CD4-positive, alpha-beta T cell treated with Interleukin-4 for 1 hour (primary cell): ENCODE results near the gene CADPS2.
"Not testable (repeated sequence)": the region's sequence is repeated elsewhere in the genome, so short reads cannot be mapped to it uniquely, and the experiment has no call there.

Source experiments
- DNase-seq, 2 donors: peaks; one replicate each; pipeline ENCODE4 v3.0.0-alpha.2; 2020 to 2022

CADPS2 gene

DNA sequence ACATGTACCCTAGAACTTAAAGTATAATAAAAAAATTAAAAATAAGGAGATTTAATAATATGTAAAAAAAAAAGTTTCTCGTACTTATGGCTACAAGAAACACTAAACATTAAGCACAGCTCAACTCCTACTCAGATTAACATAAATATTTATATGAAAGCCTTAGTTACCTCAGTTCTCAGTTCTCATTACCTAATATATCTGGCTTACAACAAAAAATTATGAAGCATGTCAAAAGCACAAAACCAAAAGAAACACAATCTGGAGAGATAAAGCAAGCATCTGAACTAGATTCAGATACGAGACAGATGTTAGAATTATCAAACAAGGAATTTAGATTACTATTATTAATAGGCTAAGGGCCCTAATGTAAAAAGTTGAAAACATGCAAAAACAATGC, 227.4 kb downstream of the CADPS2 start:
- DNase-seq: no peak

DNA sequence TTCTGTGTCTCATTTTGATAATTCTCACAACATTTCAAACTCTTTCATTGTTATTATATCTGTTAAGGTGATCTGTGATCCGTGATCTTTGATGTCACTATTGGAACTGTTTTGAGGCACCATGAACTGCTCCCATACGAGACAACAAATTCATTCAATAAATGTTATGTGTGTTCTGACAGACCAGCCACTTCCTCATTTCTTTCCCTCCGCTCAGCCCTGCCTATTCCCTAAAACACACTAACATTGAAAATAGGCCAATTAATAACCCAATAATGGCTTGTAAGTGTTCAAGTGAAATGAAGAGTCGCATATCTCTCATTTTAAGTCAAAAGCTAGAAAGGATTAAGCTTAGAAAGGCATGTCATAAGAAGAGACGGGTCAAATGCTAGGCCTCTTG, 232.6 kb downstream of the CADPS2 start:
- DNase-seq: no peak

DNA sequence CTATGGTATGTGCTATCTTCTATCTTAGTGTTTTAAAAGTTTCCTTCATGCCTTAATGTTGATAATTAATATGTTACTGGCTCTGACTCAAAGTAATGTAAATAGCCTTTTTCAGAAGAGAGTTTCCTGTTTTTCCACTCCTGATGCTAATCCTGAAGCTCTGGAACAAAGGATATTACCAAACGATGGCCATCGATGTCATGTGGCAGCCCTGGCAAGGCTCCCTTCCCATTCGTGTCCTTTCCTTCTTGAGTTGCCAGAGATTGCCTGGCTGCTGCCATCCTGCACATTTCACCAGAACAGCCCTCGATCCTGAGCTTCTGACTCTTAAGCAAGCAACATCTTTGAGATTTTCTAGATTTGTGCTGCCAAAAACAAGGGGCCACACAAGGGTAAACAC, 233.4 kb downstream of the CADPS2 start:
- DNase-seq: no peak

DNA sequence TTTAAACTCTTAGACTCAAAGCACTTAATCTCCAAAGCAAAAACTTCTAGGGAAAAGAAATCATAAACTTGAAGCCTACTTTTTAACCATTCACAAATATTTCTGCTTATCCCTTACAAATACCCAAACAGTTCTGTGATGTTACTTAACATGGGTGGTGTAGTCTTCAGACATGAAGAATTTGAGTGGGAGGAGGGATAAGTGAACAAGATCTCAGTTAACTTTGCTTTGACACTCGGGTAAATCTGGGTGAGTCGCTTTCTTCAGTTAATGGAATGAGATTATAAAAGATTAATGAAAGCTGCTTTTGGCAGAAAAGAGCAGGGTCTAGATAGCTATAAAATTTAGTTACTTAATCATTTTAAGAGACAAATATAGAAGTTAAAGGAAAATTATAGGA, 234.8 kb downstream of the CADPS2 start:
- DNase-seq: no peak

DNA sequence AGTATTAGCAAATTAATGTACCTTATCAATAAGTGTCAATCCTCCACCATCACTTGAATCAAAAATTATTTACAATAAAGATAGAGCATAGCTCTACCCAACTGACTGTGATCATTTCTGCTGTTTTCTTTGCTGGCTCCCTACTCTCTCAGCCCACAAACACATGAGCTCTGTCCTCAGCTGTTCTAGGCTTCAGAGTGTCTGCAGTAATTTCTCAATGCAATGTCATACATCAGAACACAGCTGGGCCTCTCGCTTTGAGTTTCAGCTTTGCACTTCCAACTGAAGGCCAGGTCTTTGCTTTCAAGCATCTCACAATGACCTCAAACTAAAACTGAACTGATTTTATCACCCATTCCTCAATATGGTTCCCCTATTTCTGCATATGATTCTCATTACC, 243.0 kb downstream of the CADPS2 start:
- no peak for DNase-seq

DNA sequence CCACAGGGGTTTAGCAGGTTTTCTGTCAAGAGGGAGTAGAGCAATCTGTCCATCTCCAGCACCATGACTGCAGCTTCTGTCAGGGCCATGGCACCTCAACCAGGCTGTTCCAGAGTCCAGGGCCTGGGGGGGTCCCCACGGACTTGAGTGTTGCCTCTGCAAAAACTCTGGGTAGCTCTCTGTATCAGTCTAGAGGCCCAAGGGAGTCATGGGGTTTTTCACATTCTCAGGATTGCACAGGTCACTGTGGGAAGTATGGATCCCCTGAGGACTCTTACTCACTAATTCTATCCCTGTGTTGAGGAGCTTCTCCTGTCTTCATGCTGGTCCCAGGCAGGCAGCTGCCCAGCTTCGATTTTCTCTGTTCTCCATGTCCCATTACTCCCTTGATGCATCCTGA, 247.8 kb downstream of the CADPS2 start:
- no peak for DNase-seq

DNA sequence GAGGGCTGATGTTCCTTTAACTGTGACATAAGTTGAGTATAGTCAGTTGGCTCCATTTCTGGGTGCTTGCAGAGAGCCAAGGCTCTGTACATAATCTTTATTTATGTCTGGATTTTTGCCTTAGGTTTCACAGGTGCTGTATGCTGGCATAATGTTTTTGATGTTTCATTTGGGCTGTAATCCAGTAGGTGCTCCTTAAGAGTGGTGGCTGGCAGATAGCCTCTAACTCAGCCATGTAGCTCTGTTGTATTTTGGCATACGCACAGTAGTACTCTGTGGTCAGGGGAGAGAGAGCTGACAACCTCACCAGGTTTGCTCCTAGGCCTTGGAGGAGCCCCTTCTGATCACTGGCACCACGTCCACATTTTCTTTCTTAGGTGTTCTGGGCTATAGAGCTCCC, 248.5 kb downstream of the CADPS2 start:
- DNase-seq: no peak

DNA sequence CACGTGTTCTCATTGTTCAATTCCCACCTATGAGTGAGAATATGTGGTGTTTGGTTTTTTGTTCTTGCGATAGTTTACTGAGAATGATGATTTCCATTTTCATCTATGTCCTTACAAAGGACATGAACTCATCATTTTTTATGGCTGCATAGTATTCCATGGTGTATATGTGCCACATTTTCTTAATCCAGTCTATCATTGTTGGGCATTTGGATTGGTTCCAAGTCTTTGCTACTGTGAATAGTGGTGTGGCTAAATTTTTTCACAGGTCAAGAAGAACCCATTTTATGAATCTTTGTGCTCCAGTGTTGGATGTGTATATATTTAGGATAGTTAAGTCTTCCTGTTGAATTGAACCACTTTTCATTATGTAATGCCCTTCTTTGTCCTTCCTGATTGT, 250.8 kb downstream of the CADPS2 start:
- DNase-seq: not testable (repeated sequence)

DNA sequence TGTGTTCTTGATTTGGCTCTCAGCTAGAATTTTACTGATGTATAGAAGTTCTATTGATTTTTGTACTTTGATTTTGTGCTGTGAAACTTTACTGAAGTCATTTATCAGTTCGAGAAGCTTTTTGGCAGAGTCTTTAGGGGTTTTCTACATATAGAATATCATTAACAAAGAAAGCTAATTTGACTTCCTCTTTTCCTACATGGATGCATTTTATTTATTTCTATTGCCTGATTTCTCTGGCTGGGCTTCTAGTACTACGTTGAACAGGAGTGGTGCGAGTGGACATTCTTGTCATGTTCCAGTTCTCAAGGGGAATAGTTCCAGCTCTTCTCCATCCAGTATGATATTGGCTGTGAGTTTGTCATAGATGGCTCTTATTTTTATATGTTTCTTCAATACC, 252.8 kb downstream of the CADPS2 start:
- DNase-seq: no peak

DNA sequence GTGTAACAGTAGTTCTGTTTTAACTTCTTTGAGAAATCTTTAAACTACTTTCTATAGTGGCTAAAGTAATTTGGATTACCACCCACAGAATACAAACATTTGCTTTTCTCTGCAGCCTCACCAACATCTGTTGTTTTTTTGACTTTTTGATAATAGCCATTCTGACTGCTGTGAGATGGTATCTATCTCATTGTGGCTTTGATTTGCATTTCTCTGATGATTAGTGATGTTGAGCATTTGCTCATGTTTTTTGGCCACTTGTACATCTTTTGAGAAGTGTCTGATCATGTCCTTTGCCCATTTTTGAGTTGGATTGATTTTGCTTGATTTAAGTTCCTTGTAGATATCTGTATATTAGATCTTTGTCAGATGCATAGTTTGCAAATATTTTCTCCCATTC, 254.0 kb downstream of the CADPS2 start:
- no peak for DNase-seq

DNA sequence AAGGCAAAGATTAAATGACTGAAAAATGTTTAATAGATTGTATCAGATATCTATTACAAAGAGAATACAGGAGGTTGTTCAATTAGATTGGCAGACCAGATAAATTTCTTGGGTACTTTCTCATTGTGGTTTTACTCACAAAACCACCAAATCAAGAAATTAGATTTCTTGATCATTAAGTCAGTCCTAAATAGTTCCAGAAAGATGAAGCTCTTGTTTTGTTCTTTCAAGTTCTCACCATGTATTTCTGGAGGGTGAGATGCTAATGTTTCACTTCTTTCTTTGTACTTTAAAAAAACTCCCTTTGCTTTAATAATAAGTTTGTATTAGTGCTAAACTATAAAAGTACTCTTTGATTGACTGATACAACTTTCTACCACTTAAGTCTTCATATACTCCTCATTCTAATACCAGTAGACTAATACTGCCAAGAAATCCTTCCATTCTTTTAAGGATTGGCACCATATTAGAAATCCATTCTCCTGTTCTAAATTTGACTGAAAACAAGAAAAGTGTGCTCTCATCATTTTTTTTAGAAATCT, 256.8 kb downstream of the CADPS2 start:
- DNase-seq: no peak

DNA sequence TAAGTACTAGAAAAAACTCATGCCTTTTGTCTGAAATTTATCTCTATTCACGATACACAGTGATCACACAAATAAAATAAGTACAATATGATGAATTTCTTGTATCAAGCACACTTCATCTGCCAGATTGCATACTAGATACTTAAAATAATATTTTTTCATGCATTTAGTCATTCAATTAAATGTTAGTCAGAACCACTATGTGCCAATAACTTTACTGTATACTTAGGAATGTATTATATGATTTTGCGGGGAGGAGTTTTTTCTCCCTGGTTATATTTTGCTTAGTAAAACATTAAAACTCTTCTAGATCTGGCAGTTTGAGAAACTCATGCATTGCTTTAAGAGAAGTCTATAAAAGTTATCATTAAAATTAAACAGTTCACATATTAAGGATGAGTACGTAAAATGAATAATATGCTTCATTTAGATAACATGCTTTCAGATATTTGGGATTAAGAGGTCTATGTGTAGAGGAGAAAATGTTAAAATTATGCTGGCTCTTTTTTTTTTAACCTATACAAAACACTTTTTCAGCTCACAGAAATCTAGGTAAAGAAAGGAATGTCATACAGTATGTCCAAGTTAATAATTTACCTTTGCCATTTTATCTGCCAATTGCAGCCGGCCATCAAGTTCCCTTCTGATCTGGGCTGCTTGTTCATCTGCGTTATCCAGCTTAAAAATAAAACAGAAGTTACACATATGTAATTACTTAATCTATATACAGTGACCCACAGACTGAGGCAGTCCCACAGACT, 257.4 kb downstream of the CADPS2 start:
- DNase-seq: no peak

DNA sequence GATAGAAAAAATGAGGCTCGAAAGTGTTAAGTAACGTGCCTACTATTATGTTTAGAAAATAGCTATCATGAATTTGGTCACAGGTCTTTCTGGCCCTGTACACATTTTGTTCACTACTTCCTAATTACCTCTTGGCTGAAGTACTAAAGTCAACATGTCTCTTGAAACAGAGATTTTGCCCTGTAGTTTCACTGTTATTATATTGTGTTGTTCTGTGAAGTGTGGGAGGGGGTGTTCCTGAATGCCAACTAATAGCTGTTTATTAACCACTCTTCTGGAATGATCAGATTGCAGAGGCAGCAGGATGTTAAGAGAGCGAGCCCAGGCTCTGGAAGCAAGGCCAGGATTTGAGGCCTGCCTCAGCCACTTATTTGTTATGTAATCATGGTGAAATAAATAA, 259.5 kb downstream of the CADPS2 start:
- DNase-seq: no peak

DNA sequence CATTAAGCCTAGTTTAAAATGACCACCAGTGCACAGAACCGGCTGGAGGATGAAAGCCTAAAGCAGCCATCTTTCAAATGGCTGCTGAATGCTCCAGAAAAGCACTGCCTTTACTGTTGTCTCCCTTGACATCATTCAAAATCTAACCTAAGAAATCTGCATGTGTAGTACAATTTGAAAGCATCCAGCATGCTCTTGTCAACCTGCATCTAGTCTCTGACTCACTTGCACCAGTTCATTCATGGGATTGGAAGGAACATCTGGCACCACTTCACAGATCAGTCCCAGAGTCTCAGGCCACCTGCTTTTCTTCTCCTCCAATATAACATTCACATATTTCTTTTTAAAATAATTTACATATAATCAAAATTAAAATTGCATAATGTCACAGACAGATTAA, 263.6 kb downstream of the CADPS2 start:
- DNase-seq: no peak

DNA sequence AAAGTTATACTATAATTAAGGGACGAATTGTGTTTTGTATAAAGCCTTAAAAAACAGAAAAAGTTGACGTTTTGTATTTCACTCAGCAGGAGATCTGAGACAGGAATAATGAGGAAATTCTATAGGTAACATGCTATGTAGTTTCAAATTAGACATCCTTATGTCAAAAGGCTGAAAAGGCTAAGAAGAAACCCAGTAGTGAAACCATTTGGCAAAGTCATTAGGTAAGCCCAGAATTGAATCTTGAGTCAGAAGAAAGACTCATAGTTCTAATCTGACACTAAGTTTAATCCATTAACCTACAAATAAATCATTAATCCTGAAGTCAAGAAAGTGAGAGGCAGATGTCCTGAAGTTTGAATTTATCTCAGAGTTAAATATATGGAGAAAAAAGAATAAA, 266.6 kb downstream of the CADPS2 start:
- DNase-seq: no peak

DNA sequence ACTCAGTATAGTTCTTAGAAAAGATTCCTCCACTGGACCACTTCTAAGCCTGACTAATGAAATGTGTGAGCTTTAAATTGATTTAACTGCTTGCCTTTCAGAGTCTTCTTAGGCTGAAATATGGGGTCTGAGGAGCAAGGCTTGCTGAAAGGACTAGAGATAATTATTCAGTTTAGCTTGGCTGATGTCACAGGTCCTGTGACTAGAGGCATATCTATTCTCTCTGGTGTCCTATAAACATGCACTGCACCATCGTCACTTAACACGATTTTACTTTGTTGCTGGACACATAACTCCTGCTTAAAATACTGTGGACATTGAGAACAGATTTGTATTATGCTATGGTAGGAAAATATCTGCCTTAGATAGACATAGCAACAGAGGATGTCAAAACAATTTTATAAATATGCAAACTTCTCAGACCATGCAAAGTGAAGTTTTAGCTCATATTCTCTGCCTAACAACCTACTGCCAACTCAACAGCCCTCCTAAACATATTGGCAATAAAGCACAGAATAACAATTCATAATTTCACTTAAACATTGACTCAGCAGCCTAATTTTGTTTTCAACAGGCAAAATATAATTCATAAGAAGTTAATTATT, 267.6 kb downstream of the CADPS2 start:
- no peak for DNase-seq

DNA sequence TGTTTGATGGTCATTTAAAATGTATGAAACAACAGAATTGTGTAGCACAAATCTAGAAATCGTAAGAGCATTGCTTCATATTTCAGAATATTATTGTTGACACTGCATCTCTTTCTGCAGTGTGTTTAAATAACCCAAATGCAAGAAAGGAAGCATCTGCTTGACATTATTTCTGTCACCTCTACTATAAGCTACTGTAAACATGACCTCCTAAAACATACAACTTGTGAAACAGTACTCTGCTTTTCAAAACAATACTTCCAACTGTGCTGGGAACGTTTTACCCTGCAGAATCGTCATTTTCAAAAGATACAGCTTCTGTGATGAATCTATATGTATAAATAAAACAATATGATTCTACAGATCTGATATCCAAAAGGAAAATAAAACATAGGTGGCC, 269.3 kb downstream of the CADPS2 start:
- no peak for DNase-seq

DNA sequence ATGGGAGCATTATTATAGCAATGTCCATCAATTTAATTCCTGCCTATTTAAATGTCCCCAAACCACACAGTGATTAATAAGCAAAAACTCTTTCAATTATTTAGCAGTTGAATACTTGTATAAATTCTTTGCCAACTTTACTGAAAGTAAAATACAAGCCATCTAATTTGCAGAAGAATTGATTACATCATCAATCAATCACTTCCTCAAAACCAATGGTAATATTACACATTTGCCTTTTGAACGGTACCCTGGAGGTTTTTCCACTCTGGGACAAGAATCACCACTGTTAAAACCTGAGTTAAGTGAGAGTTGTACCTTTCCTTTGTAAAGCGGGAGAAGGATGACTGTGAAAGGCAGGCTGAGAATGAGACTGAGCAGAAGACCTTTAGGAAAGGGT, 280.3 kb downstream of the CADPS2 start:
- no peak for DNase-seq

DNA sequence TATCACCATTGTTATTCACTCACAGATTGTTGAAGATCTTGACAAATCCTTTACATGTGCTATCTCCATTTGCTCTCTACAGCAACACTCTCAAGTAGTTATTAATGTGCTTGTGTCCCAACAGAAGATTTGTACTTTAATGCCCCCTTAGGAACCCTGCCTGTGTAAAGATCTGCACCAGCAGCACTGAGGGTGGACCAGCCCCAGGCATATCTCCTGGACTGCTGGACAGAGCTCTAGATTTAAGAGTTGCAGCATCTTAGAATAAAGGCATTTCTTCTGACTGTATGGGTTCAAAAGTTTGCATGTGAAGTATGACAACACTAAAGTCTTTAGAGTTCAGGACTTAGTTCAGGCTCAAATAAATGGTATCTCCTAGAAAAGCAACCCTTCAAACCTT, 282.0 kb downstream of the CADPS2 start:
- no peak for DNase-seq

DNA sequence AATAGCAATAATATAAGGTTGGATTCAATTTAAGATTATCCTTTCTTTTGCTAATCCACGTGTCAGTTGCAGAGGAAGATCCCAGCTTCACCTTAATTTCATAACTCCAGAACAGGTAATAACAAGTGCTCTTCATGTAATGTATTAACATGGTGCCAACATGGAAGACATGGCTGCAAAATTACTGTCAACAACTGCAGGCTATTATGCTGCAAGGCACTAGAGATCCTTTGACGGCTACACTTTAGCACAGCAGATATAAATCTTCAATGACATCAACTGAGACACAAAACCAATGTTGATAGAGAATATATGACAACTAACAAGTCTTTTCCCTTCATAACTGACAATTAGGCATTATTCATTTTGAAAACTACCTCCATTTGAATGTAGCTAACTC, 283.5 kb downstream of the CADPS2 start:
- no peak for DNase-seq

DNA sequence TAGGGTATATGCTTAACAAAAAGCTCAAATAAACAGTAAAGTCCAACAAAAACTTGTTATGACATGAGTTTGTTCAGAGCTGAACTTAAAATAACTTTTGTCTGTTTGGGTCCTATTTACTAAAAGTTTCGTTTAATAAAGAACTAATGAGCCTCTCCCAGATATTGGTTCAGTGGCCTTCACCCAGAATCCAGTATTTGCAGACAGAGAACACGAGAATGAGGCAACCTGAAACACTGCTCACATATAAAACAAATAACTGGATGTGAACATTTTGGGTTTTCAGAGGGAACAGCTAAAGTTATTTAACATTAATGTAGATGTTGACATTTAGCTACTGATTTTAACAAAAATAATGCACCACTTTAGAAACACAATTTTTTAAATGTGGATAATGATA, 285.6 kb downstream of the CADPS2 start:
- no peak for DNase-seq

DNA sequence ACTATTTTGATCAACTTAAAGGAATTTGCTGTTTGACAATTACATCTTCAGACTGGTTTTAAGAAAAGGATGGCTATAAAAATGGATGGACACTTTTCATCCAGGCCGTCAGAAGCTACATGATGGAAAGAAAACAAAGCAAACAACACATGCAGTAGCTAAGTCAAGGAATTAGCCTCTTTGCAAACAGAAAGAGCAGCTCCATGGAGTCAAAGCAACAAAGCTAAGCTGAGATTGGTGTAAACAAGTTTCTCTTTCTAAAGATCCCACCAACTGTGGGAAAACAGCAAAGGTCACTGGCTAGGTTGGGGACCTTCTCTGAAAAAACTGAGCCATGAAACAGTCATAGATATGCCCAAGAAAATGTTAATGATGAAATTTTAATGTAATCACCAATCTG, 286.2 kb downstream of the CADPS2 start:
- no peak for DNase-seq

DNA sequence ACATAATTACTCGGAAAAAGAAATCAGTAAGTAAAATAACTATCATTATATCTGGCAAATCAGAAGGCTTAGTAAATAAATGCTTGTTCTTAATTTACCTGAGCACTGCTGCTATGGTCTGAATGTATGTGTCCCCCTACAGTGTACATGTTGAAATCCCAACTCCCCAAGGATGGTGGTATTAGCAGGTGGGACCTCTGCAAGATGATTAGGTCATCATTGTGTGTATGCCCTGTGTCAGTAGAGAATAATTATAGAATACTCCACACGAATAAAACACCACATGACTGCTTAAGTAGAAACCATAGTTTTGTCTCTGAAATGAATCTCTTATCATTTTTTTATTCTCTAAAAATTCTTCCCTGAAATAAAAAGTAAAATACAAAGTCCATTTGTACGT, 289.0 kb downstream of the CADPS2 start:
- DNase-seq: no peak

DNA sequence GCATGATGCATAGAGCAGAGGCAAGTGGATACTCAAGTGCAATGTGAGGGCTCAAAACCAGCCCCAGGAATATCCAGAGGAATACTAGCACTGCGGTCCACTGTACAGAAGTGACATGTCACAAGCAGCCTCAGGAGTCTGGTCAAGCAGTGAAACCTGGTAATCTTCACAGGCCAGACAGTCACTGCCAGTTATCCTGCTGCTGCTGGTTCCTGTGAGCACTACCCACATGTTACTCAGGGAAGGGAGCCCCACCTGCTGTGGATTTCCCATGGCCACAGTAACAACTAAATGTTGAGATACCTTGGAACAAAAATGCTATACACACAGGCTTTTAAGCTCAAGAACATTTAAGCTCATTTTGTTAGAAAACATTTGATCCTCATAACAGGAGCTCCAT, 290.4 kb downstream of the CADPS2 start:
- DNase-seq: no peak

DNA sequence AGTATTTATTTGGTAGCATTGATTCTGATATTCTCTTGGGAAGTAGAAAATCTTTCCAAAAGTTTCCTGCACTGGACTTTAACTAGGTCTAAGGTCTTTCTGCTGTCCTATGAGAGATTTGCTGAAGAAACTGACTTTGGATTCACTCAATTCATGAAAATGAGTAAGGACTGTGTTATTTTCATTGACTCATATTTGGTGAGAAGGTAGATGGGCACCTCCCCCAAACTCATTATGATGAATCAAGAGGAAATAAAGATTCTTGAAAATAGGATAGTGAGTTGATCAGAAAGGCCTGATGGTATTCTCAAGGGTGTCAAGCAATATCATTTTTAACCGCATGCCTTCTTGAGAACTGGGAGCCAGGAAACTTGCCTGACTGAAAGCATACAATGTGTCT, 297.6 kb downstream of the CADPS2 start:
- DNase-seq: no peak
